K562 (cell line): ENCODE data around the gene ROBO1. TPM values are rescaled to one million over a fixed set of nuclear protein-coding genes. Genes with fewer than 3 reads are reported as not detected.

Source experiments
- ATAC-seq: fragments of 200-7000 bp; cut with Tn5 transposase; 3 replicates; pipeline ENCODE4 v1.9.1; 2020; ENCODE audit warnings: moderate library complexity
- BruUV-seq: library from RNA; stranded (reverse); fragments of 400-500 nt; replicated peaks from 2 replicates; lab custom pipeline; 2021; lab: Mats Ljungman, UMichigan
- CTCF ChIA-PET: fragments of 300-600 bp; formaldehyde crosslinking; extraction: SDS; loops from one replicate; lab custom pipeline; 2021; ENCODE audit warnings: low intra/inter-chr PET ratio; lab: Yijun Ruan, JAX
- POLR2A ChIA-PET: fragments of 300-600, 350-650 bp; sonication (Branson Sonifier 250); formaldehyde crosslinking; extraction: SDS; loops from one replicate; lab custom pipeline; 2021; ENCODE audit warnings: antibody characterized with exemption, inconsistent platforms; lab: Yijun Ruan, JAX
- DNase-seq, 4 experiments: peaks; one replicate each; pipeline versions ENCODE4 v3.0.0 to v3.0.0-alpha.2; 2011 to 2018; ENCODE audit warnings: low spot score in 3 of 4, mixed read lengths in 3 of 4; ENCODE audit errors: extremely low read depth in 1 of 4
- FAIRE-seq: peaks from 2 replicates; lab custom pipeline; 2011; peaks lifted over from hg19 to GRCh38; lab: Jason Lieb, UNC
- H2AFZ ChIP-seq: 2 replicates; pipeline ENCODE4 v1.6.0; 2011; ENCODE audit warnings: low read depth, low read length, control low read depth, inconsistent platforms
- H3K27ac ChIP-seq: fragments of 200-600 bp; 3 replicates; pipeline ENCODE4 v1.8.0; 2011; ENCODE audit warnings: low read depth, mild to moderate bottlenecking, control low read depth, inconsistent platforms, low read length, moderate library complexity, mixed read lengths; ENCODE audit errors: extremely low read depth
- H3K27me3 ChIP-seq, 2 experiments: fragments of 300-600 bp in 1 of 2; 2 replicates in 1 of 2; 3 replicates in 1 of 2; pipeline versions ENCODE4 v1.6.0 to v1.8.0; 2011; ENCODE audit warnings: inconsistent platforms in 2 of 2, low read length in 2 of 2, mild to moderate bottlenecking in 1 of 2, mixed read lengths in 1 of 2, moderate library complexity in 1 of 2; ENCODE audit not compliant: control insufficient read depth in 2 of 2, insufficient read depth in 2 of 2
- H3K36me3 ChIP-seq: fragments of 300-600 bp; 3 replicates; pipeline ENCODE4 v1.8.0; 2011; ENCODE audit warnings: mild to moderate bottlenecking, low read length, inconsistent platforms; ENCODE audit not compliant: control insufficient read depth, insufficient read depth
- H3K4me1 ChIP-seq, 2 experiments: fragments of 200-600 bp in 1 of 2; replicated peaks in 1 of 2; 2 replicates in 1 of 2; 3 replicates in 1 of 2; pipeline versions ENCODE4 v1.5.1 to v1.8.0; 2011; ENCODE audit warnings: inconsistent platforms in 2 of 2, low read length in 2 of 2, mild to moderate bottlenecking in 1 of 2, mixed read lengths in 1 of 2, moderate library complexity in 1 of 2; ENCODE audit not compliant: control insufficient read depth in 2 of 2, insufficient read depth in 2 of 2
- H3K4me2 ChIP-seq: 2 replicates; pipeline ENCODE4 v1.6.1; 2011; ENCODE audit warnings: low read length, control low read depth, inconsistent platforms, mixed read lengths; ENCODE audit not compliant: insufficient read depth
- H3K4me3 ChIP-seq: fragments of 200-600 bp; sonication (generic), shearing (Covaris generic); 2 replicates; pipeline ENCODE4 v1.5.1; 2016; ENCODE audit warnings: control low read depth, inconsistent platforms
- H3K79me2 ChIP-seq: fragments of 200-600 bp; 3 replicates; pipeline ENCODE4 v1.8.0; 2011; ENCODE audit warnings: low read length, inconsistent platforms; ENCODE audit not compliant: control insufficient read depth, insufficient read depth
- H3K9ac ChIP-seq, 2 experiments: 2 replicates each; pipeline versions ENCODE4 v1.6.0 to v1.6.1; 2011; ENCODE audit warnings: low read depth in 2 of 2, low read length in 2 of 2, control low read depth in 1 of 2, inconsistent platforms in 1 of 2, mild to moderate bottlenecking in 1 of 2, mixed read lengths in 1 of 2; ENCODE audit not compliant: insufficient read depth in 1 of 2
- H3K9me1 ChIP-seq: one replicate; pipeline ENCODE4 v1.6.0; 2011; ENCODE audit warnings: inconsistent platforms, mild to moderate bottlenecking, low read length, moderate library complexity; ENCODE audit not compliant: control insufficient read depth, insufficient read depth
- H3K9me3 ChIP-seq: replicated peaks from 2 replicates; pipeline ENCODE4 v1.5.1; 2011; ENCODE audit warnings: low read depth, low read length, inconsistent platforms; ENCODE audit not compliant: control insufficient read depth, insufficient read depth
- H4K20me1 ChIP-seq: replicated peaks from 2 replicates; pipeline ENCODE4 v1.6.1; 2011; ENCODE audit warnings: low read length, inconsistent platforms, mixed read lengths; ENCODE audit not compliant: control insufficient read depth, insufficient read depth
- ATF1 ChIP-seq, 2 experiments: fragments of 450-650 bp in 1 of 2; IDR thresholded peaks; 2 replicates each; pipeline ENCODE4 v1.6.1; 2016; ENCODE audit warnings: missing compliant biosample characterization in 1 of 2, missing genetic modification characterization in 1 of 2
- BMI1 ChIP-seq: fragments of 150-350 bp; IDR thresholded peaks from 2 replicates; pipeline ENCODE4 v1.6.1; 2014; ENCODE audit warnings: low read length
- CBFB ChIP-seq: sonication (generic); formaldehyde crosslinking; IDR thresholded peaks from 2 replicates; pipeline ENCODE4 v1.4.0; 2020; ENCODE audit warnings: mild to moderate bottlenecking, missing genetic modification reagents
- EWSR1 ChIP-seq: fragments of 450-650 bp; IDR thresholded peaks from 2 replicates; pipeline ENCODE4 v1.6.1; 2018; ENCODE audit warnings: borderline replicate concordance, mild to moderate bottlenecking, low read depth, moderate library complexity; ENCODE audit not compliant: partially characterized antibody
- KHSRP ChIP-seq: fragments of 450-650 bp; IDR thresholded peaks from 2 replicates; pipeline ENCODE4 v1.6.1; 2017
- MED1 ChIP-seq: sonication (generic); formaldehyde crosslinking; IDR thresholded peaks from 2 replicates; pipeline ENCODE4 v1.8.1; 2023; ENCODE audit warnings: missing genetic modification reagents, borderline replicate concordance
- NCOA4 ChIP-seq: fragments of 450-650 bp; IDR thresholded peaks from 2 replicates; pipeline ENCODE4 v1.6.1; 2018; ENCODE audit warnings: mild to moderate bottlenecking; ENCODE audit not compliant: partially characterized antibody
- NFXL1 ChIP-seq: fragments of 450-650 bp; formaldehyde crosslinking; IDR thresholded peaks from 2 replicates; pipeline ENCODE4 v1.4.0; 2021; ENCODE audit warnings: mild to moderate bottlenecking
- NRF1 ChIP-seq, 2 experiments: fragments of 450-650 bp; IDR thresholded peaks in 1 of 2; conservative IDR thresholded peaks in 1 of 2; 2 replicates each; pipeline ENCODE4 v1.6.1; 2014; ENCODE audit warnings: mild to moderate bottlenecking in 2 of 2
- POLR2AphosphoS5 ChIP-seq: IDR thresholded peaks from 2 replicates; pipeline ENCODE4 v1.6.1; 2011; ENCODE audit warnings: mild to moderate bottlenecking, low read depth, low read length, moderate library complexity; ENCODE audit not compliant: control insufficient read depth, insufficient read depth
- POLR3G ChIP-seq: IDR thresholded peaks from 2 replicates; pipeline ENCODE4 v1.6.1; 2011; ENCODE audit not compliant: insufficient read length, insufficient replicate concordance; ENCODE audit errors: extremely low read depth
- RBM14 ChIP-seq: fragments of 200-400 bp; formaldehyde crosslinking; IDR thresholded peaks from 2 replicates; pipeline ENCODE4 v1.6.1; 2018; ENCODE audit warnings: low read depth, mild to moderate bottlenecking, low read length, moderate library complexity, borderline replicate concordance; ENCODE audit not compliant: insufficient read depth
- RFX7 ChIP-seq: fragments of 250-450 bp; sonication (Bioruptor Pico); IDR thresholded peaks from 2 replicates; pipeline ENCODE4 v1.5.1; 2021; ENCODE audit warnings: mild to moderate bottlenecking
- SMARCC2 ChIP-seq: fragments of 450-650 bp; IDR thresholded peaks from 2 replicates; pipeline ENCODE4 v1.6.1; 2017; ENCODE audit warnings: antibody characterized with exemption, moderate library complexity, mild to moderate bottlenecking, low read depth
- TAF15 ChIP-seq: fragments of 200-400 bp; formaldehyde crosslinking; IDR thresholded peaks from 2 replicates; pipeline ENCODE4 v1.6.1; 2017; ENCODE audit warnings: mild to moderate bottlenecking, low read depth, low read length, moderate library complexity
- ZNF197 ChIP-seq: fragments of 200-800 bp; sonication (Bioruptor generic); IDR thresholded peaks from 2 replicates; pipeline ENCODE4 v1.6.1; 2016; ENCODE audit warnings: low read depth, missing genetic modification characterization, missing compliant biosample characterization
- ZNF551 ChIP-seq: fragments of 250-450 bp; sonication (Bioruptor Pico); IDR thresholded peaks from 2 replicates; pipeline ENCODE4 v1.5.0; 2021; ENCODE audit warnings: mild to moderate bottlenecking, moderate library complexity
- WGBS: fragments of 100-300 bp; shearing (Covaris generic); methylation state at CpG from one replicate; pipeline ENCODE4 v1.1.6; 2016; ENCODE audit warnings: low coverage, mixed read lengths; ENCODE audit not compliant: insufficient coverage; ENCODE audit errors: missing lambda C conversion rate; 5-methylcytosine and 5-hydroxymethylcytosine counted together
- in situ Hi-C: fragments of 300-500 bp; cut with MboI; formaldehyde crosslinking; loops from 4 replicates; pipeline ENCODE4 v1.15.0; 2018; ENCODE audit warnings: inconsistent platforms, mixed read lengths
- intact Hi-C: fragments of 100-400 bp; cut with micrococcal nuclease; formaldehyde crosslinking; loops from 2 replicates; pipeline ENCODE4 v1.14.2; 2022
- polyA plus RNA-seq, 8 experiments: library from polyadenylated mRNA; depleted of rRNA in 4 of 8; stranded (reverse) in 5 of 8; unstranded in 3 of 8; fragments of >200 nt; fragmentation: Nextera tagmentation in 2 of 8; fragmentation: Illumina TruSeq in 1 of 8; extraction: Ambion mirVana in 2 of 8; extraction: Trizol in 1 of 8; gene quantifications; 2 replicates each; pipeline versions ENCODE4 v1.2.1 to v1.2.3, GENCODE V29; 2011 to 2014; ENCODE audit warnings: inconsistent platforms in 1 of 8, missing spikeins in 1 of 8
- total RNA-seq, 7 experiments: library from RNA; depleted of rRNA in 6 of 7; stranded (reverse); fragments of >200 nt in 6 of 7; fragmentation: Illumina TruSeq in 2 of 7; extraction: Trizol in 2 of 7; gene quantifications; 2 replicates each; pipeline versions ENCODE4 v1.2.1 to v1.2.3, GENCODE V29; 2011 to 2021; ENCODE audit warnings: low replicate concordance in 1 of 7
- TF ChIP-seq, protein P1 (sequence below): sonication (generic); formaldehyde crosslinking; IDR thresholded peaks from 2 replicates; pipeline ENCODE4 v1.8.1; 2023; ENCODE audit warnings: missing genetic modification reagents, mild to moderate bottlenecking, borderline replicate concordance

ROBO1 gene
- total and polyA plus RNA-seq, 9 of the 15 experiments (the other 6 are each of a cell fraction or from before 2014, with no cell fraction given): 0.01 to 0.53 (median 0.17) TPM; not detected in 5

DNA sequence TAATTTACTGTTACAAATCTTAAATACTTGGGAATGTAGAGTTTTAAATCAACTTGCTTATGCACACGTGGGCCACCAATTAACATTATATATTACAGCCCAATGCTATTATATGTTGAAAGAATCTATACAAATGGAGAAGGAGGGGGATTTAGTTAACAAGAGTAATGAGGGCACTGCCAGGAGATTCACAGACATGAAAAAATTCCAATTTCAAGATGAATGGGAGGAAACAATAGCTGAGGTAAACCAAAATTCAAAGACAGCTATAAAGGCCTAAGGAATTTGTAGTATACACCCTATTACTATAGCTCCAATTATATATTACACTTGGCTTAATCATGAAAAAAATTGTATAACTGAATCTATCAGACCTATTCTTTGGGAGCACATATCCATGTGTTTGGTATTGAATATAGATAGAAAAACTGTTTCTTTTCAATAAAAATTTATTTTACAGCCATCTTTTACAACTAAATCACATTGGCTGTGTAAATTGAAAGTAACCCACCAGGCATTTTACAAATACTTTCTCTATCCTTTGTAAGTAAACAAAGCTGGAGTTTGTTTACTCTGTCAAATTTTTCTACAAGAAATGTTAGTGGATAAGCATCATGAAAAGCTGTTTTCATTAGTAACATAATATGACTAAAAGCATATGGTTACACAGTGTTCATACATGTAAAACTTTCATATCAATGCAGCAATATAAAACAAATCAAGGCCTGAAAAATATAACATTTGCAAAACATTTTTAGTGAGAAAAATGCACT is 1045.8 kb downstream of the ROBO1 start:
- no TSS peak for BruUV-seq
- no peaks in the 10 kb centered on the region for H3K9me1 ChIP-seq
- no peaks in the 10 kb centered on the region for H3K79me2 ChIP-seq
- no peak for ATAC-seq
- no peaks in the 10 kb centered on the region for H4K20me1 ChIP-seq
- no peaks in the 10 kb centered on the region for H3K27me3 ChIP-seq
- H3K27ac ChIP-seq: no peak overlapping the region
- TF ChIP-seq NCOA4: no peak
- TF ChIP-seq POLR2AphosphoS5: no peak
- TF ChIP-seq POLR3G: no peak
- no peak for TF ChIP-seq NRF1 (conservative IDR thresholded peaks at IDR 0.05 in 1 of 2, IDR thresholded peaks at IDR 0.05 in 1 of 2)
- TF ChIP-seq RBM14: no peak
- no peak for TF ChIP-seq ATF1 (CRISPR knock-in tag; IDR thresholded peaks at IDR 0.05)
- TF ChIP-seq ATF1 (tag; IDR thresholded peaks at IDR 0.05): no peak
- no peak for TF ChIP-seq NFXL1 (CRISPR knock-in tag)
- TF ChIP-seq, protein P1, sequence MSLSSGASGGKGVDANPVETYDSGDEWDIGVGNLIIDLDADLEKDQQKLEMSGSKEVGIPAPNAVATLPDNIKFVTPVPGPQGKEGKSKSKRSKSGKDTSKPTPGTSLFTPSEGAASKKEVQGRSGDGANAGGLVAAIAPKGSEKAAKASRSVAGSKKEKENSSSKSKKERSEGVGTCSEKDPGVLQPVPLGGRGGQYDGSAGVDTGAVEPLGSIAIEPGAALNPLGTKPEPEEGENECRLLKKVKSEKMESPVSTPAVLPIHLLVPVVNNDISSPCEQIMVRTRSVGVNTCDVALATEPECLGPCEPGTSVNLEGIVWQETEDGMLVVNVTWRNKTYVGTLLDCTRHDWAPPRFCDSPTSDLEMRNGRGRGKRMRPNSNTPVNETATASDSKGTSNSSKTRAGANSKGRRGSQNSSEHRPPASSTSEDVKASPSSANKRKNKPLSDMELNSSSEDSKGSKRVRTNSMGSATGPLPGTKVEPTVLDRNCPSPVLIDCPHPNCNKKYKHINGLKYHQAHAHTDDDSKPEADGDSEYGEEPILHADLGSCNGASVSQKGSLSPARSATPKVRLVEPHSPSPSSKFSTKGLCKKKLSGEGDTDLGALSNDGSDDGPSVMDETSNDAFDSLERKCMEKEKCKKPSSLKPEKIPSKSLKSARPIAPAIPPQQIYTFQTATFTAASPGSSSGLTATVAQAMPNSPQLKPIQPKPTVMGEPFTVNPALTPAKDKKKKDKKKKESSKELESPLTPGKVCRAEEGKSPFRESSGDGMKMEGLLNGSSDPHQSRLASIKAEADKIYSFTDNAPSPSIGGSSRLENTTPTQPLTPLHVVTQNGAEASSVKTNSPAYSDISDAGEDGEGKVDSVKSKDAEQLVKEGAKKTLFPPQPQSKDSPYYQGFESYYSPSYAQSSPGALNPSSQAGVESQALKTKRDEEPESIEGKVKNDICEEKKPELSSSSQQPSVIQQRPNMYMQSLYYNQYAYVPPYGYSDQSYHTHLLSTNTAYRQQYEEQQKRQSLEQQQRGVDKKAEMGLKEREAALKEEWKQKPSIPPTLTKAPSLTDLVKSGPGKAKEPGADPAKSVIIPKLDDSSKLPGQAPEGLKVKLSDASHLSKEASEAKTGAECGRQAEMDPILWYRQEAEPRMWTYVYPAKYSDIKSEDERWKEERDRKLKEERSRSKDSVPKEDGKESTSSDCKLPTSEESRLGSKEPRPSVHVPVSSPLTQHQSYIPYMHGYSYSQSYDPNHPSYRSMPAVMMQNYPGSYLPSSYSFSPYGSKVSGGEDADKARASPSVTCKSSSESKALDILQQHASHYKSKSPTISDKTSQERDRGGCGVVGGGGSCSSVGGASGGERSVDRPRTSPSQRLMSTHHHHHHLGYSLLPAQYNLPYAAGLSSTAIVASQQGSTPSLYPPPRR: no peak
- no peak for TF ChIP-seq KHSRP
- no peak for TF ChIP-seq TAF15
- TF ChIP-seq MED1 (CRISPR knock-in tag): no peak
- no peak for TF ChIP-seq ZNF551 (CRISPR knock-in tag)
- TF ChIP-seq ZNF197: no peak
- TF ChIP-seq BMI1: no peak
- TF ChIP-seq EWSR1: no peak
- TF ChIP-seq RFX7 (CRISPR knock-in tag): no peak
- TF ChIP-seq SMARCC2: no peak
- TF ChIP-seq CBFB (CRISPR knock-in tag): no peak
- no peaks in the 10 kb centered on the region for H3K36me3 ChIP-seq
- intact Hi-C loops (no loop called here), in situ Hi-C loops (no loop called here)
- DNase-seq: no peak
- no peak overlapping the region for H3K4me3 ChIP-seq
- no peak for FAIRE-seq
- ChIA-PET POLR2A (no interaction called here), CTCF (no interaction called here)
- no peak overlapping the region for H3K9ac ChIP-seq
- no peaks in the 10 kb centered on the region for H3K4me1 ChIP-seq
- no peaks in the 10 kb centered on the region for H3K9me3 ChIP-seq
- 0% methylated on average over 1 of the region's 1 CpG for WGBS
- H2AFZ ChIP-seq: no peak overlapping the region
- H3K4me2 ChIP-seq: no peak overlapping the region
